K562 (cell line): ENCODE measurements around the gene SLC35A4.

Experiments used
- CREM ChIP-seq: IDR thresholded peaks from 2 replicates; pipeline ENCODE4 v1.6.1; 2014; ENCODE audit warnings: antibody characterized with exemption, low read depth
- MEIS2 ChIP-seq: fragments of 450-650 bp; IDR thresholded peaks from 2 replicates; pipeline ENCODE4 v1.6.1; 2014; ENCODE audit warnings: mild to moderate bottlenecking; ENCODE audit not compliant: partially characterized antibody
- ZKSCAN1 ChIP-seq: fragments of 150-350 bp; IDR thresholded peaks from 2 replicates; pipeline ENCODE4 v1.6.1; 2016; ENCODE audit warnings: low read depth, low read length
- ZNF174 ChIP-seq: fragments of 250-450 bp; sonication (Bioruptor Pico); IDR thresholded peaks from 2 replicates; pipeline ENCODE4 v1.4.0; 2020; ENCODE audit warnings: mild to moderate bottlenecking
- TF ChIP-seq, protein P1 (sequence below), 3 experiments: IDR thresholded peaks in 2 of 3; conservative IDR thresholded peaks in 1 of 3; 2 replicates each; pipeline ENCODE4 v1.5.1; 2011 to 2012; ENCODE audit warnings: low read length in 3 of 3, mild to moderate bottlenecking in 3 of 3, control low read depth in 2 of 3, improper control_type of control experiment in 1 of 3, inconsistent platforms in 1 of 3, low read depth in 1 of 3, mixed read lengths in 1 of 3, moderate library complexity in 1 of 3; ENCODE audit not compliant: insufficient read depth in 2 of 3
- TF ChIP-seq, protein P2 (sequence below): sonication (generic); formaldehyde crosslinking; IDR thresholded peaks from 2 replicates; pipeline ENCODE4 v1.5.0; 2020; ENCODE audit warnings: missing genetic modification reagents
- TF ChIP-seq, protein P3 (sequence below): fragments of 450-650 bp; IDR thresholded peaks from 2 replicates; pipeline ENCODE4 v1.6.1; 2018; ENCODE audit not compliant: partially characterized antibody

- no peak for TF ChIP-seq MEIS2
- TF ChIP-seq, protein P1, sequence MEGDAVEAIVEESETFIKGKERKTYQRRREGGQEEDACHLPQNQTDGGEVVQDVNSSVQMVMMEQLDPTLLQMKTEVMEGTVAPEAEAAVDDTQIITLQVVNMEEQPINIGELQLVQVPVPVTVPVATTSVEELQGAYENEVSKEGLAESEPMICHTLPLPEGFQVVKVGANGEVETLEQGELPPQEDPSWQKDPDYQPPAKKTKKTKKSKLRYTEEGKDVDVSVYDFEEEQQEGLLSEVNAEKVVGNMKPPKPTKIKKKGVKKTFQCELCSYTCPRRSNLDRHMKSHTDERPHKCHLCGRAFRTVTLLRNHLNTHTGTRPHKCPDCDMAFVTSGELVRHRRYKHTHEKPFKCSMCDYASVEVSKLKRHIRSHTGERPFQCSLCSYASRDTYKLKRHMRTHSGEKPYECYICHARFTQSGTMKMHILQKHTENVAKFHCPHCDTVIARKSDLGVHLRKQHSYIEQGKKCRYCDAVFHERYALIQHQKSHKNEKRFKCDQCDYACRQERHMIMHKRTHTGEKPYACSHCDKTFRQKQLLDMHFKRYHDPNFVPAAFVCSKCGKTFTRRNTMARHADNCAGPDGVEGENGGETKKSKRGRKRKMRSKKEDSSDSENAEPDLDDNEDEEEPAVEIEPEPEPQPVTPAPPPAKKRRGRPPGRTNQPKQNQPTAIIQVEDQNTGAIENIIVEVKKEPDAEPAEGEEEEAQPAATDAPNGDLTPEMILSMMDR (IDR thresholded peaks at IDR 0.05 in 2 of 3, conservative IDR thresholded peaks at IDR 0.05 in 1 of 3; ENCODE audit: insufficient read depth in 2 of 3, low read depth in 1 of 3, low read length in 3 of 3): no peak
- no peak for TF ChIP-seq CREM
- TF ChIP-seq, protein P2, sequence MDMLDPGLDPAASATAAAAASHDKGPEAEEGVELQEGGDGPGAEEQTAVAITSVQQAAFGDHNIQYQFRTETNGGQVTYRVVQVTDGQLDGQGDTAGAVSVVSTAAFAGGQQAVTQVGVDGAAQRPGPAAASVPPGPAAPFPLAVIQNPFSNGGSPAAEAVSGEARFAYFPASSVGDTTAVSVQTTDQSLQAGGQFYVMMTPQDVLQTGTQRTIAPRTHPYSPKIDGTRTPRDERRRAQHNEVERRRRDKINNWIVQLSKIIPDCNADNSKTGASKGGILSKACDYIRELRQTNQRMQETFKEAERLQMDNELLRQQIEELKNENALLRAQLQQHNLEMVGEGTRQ (CRISPR knock-in tag): no peak
- no peak for TF ChIP-seq ZKSCAN1
- TF ChIP-seq, protein P3, sequence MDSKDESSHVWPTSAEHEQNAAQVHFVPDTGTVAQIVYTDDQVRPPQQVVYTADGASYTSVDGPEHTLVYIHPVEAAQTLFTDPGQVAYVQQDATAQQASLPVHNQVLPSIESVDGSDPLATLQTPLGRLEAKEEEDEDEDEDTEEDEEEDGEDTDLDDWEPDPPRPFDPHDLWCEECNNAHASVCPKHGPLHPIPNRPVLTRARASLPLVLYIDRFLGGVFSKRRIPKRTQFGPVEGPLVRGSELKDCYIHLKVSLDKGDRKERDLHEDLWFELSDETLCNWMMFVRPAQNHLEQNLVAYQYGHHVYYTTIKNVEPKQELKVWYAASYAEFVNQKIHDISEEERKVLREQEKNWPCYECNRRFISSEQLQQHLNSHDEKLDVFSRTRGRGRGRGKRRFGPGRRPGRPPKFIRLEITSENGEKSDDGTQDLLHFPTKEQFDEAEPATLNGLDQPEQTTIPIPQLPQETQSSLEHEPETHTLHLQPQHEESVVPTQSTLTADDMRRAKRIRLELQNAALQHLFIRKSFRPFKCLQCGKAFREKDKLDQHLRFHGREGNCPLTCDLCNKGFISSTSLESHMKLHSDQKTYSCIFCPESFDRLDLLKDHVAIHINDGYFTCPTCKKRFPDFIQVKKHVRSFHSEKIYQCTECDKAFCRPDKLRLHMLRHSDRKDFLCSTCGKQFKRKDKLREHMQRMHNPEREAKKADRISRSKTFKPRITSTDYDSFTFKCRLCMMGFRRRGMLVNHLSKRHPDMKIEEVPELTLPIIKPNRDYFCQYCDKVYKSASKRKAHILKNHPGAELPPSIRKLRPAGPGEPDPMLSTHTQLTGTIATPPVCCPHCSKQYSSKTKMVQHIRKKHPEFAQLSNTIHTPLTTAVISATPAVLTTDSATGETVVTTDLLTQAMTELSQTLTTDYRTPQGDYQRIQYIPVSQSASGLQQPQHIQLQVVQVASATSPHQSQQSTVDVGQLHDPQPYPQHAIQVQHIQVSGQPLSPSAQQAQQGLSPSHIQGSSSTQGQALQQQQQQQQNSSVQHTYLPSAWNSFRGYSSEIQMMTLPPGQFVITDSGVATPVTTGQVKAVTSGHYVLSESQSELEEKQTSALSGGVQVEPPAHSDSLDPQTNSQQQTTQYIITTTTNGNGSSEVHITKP: no peak
- TF ChIP-seq ZNF174 (CRISPR knock-in tag): no peak
Observed at GRCh38 chr5:140571105-140571504, 6.5 kb downstream of the SLC35A4 start.
